Midbrain (tissue), 1 donor: ENCODE data around the gene PANX2.
"Not testable (repeated sequence)": the region's sequence is repeated elsewhere in the genome, so short reads cannot be mapped to it uniquely, and the experiment has no call there.

Experiments used
- DNase-seq: peaks from one replicate; lab custom pipeline; 2025; lab: John Stamatoyannopoulos, UW

PANX2 gene, protein sequence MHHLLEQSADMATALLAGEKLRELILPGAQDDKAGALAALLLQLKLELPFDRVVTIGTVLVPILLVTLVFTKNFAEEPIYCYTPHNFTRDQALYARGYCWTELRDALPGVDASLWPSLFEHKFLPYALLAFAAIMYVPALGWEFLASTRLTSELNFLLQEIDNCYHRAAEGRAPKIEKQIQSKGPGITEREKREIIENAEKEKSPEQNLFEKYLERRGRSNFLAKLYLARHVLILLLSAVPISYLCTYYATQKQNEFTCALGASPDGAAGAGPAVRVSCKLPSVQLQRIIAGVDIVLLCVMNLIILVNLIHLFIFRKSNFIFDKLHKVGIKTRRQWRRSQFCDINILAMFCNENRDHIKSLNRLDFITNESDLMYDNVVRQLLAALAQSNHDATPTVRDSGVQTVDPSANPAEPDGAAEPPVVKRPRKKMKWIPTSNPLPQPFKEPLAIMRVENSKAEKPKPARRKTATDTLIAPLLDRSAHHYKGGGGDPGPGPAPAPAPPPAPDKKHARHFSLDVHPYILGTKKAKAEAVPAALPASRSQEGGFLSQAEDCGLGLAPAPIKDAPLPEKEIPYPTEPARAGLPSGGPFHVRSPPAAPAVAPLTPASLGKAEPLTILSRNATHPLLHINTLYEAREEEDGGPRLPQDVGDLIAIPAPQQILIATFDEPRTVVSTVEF

DNA sequence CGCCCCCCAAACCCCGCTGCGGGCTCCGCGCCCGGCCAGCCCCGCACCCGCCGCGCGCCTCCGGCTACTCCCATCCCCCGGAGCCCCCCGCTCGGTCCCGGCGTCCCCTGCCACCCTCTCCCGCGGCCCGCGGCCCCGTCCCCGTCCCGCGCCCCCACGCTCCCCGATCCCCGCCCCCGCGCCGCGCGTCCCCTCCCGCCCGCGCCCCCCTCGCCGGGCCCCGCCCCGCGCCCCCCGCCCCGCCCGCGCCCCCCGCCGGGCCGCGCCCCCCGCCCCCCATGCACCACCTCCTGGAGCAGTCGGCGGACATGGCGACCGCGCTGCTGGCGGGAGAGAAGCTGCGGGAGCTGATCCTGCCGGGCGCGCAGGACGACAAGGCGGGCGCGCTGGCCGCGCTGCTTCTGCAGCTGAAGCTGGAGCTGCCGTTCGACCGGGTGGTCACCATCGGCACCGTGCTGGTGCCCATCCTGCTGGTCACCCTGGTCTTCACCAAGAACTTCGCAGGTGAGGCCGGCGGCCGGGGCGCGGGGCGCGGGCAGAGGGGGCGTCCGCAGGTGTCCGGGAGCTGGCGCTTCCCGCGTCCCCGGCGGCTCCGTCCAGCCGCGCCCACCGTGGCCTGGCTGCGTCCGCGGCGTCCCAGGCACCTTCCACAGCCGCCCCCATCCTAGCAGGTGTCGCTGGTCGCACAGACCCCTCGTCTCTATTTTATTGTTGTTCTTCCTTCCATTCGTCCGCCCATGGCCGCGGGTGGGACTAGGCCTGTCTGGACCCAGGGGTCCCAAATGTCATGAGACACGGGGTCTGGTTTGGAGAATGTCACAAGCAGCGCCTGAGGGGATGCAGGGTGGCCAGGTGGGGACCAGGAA lies at the start of gene PANX2:
TSS of gene PANX2 (plus strand) at position 279 of the 866 bp plus-strand sequence. CDS start at position 279, 0 bp downstream.
- DNase-seq, result peak; percentile 15

DNA sequence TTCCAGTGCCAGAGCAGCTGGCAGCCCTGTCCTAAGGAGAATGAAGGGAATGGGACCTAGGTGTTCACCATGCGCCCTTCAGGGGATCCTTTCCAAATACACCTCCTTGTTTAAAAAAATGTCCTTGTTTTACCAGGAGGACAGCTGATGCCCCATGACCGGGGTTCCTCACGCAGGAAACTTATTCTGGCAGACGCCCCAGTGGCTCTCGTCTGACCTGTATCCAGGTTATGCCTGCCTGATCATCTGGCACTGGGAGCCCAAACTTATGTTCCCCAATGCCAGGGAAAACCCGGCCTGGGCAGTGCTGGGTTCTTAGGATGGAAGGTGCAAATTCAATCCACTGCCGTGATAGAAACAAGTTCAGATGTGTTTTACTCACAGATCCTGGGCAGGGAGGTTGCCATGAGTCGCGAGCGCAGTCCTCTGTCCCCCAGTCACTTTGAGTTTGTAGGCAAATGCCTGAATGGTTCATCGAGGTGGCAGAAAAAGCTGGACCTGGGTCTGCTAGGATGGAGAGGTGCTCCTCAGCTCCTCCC lies 49.3 kb upstream of the PANX2 start:
- no peak for DNase-seq

DNA sequence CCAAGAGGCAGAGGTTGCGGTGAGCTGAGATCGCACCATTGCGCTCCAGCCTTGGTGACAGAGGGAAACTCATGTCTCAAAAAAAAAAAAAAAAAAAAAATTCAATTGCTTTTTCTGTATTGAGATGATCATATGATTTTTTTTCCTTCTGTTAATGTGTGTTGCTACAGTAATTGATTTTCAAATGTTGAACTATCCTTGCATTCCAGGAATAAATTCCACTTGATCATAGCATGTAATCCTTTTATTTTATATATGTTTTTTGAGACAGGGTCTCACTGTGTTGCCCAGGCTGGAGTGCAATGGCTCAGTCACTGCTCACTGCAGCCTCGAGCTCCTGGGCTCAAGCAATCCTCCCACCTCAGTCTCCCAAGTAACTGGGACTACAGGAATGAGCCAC lies 47.4 kb upstream of the PANX2 start:
- DNase-seq, result no peak

DNA sequence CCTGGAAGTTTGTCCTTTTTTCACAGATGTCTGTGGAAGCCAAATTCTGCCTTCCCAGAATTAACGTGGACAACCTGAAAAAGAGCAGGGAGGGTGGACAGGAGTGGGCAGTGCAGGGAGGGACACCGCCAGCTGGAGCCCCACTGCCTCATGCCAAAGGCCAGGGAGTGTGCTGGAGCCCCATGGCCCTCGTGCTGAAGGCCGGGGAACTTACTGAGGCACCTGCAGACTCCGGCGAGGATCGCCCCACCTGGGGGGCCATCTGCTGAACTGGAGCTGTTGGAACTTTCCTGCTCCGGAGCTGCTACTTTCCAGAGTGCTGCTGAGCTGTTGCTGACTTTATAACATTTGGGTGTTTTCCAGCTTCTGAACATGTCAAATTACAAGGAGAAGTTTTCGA lies 45.5 kb upstream of the PANX2 start:
- no peak for DNase-seq

DNA sequence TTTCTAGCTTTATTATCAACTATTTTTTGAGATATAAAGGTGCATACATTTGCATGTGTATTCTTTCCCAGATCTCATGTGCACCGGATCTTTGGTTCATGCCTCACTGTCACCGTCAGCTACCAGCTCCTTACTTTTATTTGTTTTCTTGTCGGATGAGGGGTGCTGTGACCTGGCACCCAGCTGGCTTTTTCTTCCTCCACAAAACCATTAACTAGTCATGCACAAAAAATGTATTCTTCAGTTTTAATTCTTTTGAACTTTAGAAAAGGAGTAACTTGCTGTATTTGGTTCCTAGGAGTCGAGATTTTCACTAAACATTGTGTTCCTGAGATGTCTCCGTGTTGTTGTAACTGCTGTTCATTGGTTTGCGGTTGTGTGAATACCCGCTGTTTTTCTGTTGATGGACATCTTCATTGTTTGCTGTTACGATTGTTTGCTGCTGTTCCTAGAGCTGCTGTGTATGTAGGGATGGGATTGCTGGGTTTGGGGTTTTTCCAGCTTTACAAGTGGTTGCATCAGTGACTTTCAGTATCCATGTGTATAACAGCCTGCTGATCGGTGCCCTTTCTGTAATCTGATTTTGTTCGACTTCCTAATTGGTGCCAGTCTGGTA lies 41.3 kb upstream of the PANX2 start:
- no peak for DNase-seq

DNA sequence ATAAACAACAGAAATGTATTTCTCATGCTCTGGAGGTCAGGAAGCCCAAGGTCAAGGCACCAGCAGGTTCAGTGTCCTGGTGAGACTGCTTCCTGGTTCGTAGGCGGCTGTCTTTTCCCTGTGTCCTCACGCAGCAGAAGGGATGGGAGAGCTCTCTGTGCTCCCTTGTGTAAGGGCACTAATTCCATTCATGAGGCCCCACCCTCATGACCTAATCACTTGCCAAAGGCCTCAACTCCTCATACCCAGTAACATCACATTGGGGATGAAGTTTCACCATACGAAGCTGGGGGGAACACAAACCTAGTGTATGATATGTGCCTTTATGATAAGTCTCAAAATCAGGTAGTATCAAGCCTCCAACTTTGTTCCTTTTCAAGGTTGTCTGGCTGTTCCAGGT lies 38.6 kb upstream of the PANX2 start:
- no peak for DNase-seq

DNA sequence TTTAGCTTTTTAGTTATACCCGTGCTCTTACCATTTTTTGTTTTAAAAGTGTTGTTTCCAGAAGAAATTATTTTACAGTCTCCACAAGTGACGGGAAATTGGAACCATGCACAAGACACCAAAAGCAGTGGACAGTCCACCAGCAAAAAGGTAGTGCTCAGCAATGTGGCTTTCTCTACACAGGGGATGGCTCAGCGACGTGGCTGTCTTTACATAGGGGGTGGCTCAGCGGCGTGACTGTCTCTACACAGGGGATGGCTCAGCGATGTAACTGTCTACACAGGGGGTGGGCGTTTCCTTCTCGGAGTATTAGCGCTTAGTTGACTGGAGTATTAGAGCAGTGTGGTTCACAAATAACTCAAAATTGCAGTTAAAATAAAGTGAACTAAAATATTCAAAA lies 36.0 kb upstream of the PANX2 start:
- no peak for DNase-seq

DNA sequence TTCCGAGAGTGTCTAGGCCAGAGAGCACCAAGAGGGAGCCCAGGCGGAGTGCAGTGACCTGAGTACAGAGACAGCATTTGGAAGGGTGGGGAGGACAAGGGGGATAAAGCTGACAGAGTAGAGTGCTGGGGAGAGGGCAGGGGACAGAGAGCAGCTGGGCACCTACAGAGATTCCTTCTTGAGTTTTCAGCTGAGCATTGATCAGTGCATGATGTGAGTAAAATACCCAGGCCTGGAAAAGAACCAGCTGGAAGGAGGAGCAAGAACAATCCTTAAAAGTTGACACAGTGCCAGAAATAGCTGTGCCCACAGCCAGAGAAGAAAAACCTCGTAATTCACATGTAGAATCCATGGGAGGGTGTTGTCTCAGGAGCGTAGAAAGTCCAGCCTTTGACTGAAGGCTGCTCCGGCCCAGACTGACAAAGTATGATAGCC lies 33.9 kb upstream of the PANX2 start:
- DNase-seq, result no peak

DNA sequence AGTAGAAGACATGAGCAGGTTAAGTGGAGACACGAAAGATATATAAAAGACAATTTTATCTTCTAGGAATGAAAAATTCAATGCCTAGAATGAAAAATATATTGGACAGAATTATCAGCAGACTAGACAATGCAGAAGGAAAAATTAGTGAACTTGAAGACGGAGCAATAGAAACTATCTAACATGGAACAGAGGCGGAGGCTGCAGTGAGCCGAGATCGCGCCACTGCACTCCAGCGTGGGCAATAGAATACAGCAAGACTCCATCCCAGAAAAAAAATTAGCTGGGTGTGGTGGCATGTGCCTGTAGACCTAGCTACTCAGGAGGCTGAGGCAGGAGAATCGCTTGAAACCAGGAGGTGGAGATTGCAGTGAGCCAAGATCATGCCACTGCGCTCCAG lies 33.3 kb upstream of the PANX2 start:
- DNase-seq, result not testable (repeated sequence)

DNA sequence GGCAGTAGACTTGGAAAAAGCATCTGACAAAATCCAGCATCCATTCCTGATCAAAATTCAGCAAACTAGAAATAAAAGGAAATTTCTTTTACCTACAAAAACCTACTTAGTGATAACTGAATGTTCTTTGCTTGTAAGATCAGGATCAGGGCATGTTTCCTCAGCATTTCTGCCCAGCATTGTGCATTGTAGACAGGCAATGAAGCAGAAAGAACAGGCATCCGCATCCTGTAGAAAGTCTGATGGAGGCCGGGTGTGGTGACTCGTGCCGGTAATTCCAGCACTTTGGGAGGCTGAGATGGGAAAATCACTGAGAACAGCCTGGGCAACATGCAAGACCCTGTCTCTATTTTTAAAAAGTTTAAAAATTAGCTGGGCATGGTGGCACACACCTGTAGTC lies 32.5 kb upstream of the PANX2 start:
- DNase-seq, result no peak

DNA sequence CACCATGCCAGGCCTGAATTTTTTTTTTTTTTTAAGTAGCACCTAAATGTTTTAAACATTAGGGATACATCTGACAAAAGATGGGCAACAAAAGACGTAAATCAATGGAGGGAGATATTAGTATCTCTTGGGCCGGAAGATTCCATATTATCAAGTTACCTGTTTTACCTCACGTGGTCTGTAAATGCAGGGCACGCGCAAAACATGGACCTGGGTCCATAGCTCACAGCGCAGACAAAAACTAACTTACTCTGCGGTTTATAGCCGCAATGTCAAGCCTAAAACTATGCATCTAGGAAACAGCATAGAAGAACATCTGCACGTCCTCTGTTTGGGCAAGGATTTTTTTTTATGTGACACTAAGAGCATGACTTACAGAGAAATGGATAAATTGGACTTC lies 31.5 kb upstream of the PANX2 start:
- no peak for DNase-seq

DNA sequence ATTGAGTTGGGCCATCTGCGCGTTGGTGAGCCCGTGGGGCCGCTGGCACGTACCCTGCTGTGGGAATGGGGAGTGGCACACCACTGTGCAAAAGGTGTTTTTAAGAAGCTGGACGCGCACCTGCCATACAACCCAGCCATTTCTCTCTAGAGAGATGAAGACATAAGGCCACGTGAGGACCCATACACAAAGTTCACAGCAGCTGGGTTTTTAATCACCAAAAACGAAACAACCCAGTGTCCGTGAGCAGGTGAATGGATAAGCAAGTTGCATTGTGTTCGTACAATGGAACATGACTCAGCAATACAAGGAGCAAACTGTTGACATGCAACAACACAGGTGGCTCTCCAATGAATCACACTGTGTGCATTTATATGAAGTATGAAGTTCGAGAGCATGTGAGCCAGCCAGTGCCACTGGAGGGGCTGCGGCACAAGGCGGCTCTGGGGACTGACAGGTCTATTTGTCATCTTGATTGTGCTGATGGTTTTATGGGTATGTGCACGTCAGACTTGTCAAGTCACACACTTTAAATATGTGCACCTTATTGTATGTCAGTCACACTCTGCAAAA lies 30.6 kb upstream of the PANX2 start:
- no peak for DNase-seq

DNA sequence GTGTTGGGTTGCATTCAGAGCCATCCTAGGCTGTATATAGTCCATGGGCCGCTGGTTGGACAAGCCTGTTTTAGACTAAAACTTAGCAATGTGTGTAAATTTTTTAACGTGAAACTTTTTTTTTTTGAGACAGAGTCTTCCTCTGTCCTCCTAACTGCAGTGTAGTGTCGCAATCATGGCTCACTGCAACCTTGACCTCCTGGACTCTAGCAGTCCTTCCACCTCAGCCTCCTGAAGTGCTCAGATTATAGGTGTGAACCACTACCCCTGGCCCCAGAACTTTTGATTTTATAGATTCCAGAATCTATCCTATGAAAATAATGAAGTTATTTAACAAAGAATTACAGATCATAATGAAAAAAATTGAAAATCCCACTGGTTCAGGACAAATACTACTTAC lies 29.9 kb upstream of the PANX2 start:
- DNase-seq, result no peak

DNA sequence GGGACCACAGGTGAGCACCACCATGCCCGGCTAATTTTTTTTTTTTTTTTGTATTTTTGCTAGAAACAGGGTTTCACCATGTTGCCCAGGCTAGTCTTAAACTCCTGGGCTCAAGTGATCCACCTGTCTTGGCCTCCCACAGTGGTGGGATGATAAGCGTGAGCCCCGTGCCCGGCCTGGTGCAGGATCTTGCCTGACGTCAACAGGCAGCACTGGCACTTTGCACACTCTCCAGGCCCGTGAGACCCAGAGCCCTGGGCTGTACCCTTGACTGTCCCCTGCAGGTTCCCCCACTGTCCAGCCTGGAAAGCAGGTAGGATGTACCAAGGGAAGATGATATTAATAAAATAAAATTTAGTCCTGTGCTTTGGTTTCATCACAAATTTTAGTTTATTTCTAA lies 29.1 kb upstream of the PANX2 start:
- no peak for DNase-seq

DNA sequence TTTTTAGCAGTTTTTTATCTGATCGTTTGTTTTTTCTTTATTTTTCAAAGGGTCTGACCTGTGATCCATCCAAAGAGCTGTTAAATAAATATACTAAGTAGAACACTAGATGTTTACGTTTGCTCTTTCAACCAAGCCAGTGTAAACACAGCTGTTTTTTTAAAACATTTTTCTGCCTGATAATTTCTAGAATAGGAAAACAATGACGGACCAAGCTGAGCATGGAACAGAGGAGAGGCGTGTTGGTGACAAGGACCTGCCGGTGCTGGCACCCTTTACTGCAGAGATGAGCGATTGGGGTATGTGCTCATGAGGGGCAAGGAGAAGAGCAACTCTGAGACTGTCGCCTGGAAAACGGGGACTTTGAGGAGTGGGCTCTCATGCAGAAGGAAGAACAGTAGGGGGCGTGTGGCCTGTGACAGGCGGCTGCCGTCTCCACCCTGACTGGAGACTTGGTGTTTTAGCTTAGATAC lies 28.6 kb upstream of the PANX2 start:
- DNase-seq, result no peak

DNA sequence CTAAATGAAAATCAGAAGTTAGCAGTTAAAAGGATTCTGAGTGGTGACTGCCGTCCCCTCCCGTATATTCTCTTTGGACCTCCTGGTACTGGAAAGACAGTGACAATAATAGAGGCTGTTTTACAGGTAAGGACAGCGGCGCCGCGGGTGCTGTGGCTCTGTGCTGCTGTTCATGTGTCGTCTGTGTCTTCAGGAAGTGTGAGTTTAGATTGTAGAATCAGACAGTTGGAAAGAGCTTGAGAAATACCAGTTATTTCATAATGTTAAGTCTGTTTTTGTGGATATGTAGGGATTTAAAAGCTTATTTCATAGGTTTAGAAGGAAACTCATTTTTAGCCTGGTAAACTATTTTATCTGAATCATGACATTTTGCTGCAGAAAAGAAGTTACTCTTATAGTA lies 27.4 kb upstream of the PANX2 start:
- DNase-seq, result no peak

DNA sequence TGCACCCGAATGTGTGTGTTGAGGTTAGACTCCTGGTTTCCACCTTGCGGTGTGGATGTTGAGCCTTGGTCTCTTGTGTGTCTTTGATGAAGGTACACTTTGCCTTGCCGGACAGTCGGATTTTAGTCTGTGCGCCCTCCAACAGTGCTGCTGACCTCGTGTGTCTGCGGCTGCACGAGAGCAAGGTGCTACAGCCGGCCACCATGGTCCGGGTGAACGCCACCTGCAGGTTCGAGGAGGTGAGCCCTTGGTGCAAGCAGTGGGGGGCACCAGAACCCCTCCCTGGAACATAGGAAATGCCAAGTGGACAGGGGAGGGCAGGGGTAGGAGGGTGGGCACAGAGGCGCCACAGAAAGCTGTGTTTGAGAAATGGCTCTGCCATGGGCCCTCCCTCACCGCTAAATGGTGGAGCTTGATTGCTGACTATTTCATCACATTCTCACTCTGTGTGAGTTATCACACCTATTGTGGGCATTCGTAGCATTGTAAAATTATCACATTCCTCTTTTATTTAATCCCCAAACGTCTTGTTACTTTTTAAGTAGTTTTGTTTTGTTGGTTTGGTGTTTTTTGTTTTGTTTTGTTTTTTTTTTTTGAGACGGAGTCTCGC lies 26.4 kb upstream of the PANX2 start:
- no peak for DNase-seq

DNA sequence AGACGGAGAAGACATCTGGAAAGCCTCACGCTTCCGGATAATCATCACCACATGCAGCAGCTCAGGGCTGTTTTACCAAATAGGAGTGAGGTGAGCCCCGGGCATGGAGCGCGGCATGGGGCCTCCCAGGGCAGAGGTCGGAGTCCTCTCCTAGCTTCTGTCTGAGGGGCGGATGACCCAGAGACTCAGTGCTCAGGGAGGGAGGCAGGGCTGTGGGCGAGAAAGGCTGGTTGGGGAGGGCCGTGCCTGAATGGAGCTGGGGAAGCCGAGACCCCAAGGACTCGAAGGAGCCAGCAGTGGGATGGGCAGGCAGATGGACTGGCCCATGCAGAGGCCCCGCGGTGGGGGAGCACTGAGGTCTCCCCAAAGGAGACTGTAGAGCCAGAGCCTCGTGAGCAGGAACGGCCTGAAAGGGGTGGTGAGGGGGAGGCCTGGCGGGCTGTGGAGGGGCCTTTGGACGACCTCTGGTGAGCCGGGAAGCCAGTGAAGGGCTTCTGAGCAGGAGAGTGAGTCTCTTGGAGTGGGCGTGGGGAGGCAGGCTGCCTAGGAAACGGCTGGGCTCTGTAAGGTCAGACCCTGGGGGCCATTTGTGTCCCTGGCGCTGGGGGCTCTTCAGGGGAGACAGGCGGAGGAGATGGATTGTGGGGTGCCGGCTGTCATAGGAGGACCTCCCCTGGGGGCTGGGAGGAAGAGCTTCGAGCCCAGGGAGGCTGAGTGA lies 24.7 kb upstream of the PANX2 start:
- DNase-seq, result no peak

DNA sequence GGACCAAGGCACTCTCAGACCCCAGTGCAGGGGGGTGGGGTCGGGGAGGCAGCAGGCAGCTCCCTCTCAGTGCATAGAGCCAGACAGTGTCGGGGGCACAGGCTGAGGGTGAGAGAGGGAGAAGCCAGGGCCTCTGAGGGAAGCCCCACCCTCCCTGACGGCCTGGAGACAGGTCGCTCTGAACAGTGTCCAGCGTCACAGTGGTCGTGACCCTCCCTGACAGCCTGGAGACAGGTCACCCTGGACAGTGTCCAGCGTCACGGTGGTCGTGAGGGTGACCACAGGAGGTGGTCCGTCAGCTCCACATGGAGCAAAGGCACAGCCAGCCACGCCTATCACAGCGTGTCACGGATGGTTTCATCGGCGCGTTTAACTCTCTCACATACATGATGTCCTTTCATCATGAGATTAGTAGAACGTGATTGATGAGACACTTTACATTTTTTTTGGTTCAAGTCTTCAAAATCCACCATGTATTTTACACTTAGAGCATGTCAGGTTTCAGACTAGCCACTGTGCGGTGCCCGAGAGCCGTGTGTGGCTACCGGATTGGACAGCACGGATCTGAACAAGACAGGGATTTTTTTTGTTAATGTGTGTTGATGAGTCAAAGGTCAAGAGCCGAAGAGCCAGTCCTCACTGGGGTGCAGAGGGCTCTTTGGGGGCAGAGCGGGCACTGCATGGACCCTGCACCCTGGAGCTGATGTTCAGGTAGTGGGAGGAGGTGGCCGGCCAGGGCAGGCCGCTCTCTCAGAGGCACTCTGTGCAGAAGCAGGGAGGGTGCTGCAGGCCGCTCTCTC lies 23.9 kb upstream of the PANX2 start:
- peak; percentile 85 for DNase-seq
